ENCODE results near the gene CCDC121.

CCDC121 gene

GRCh38 chr2:27628767-27629709 lies at the start of gene CCDC121, which contains the start of gene GPN1:
TSS of gene CCDC121 (minus strand) at chr2:27629012. CDS start at chr2:27627799, 1,213 bp downstream.
TSS of gene GPN1 (plus strand) at chr2:27629050. CDS start at chr2:27629059, 9 bp downstream.
- peak; percentile 68 to 90 (median 88) for DNase-seq (ENCODE audit: low read depth in 2 of 3, low spot score in 2 of 3)

- no peak for DNase-seq (ENCODE audit: low read depth in 2 of 3, low spot score in 2 of 3)
Measured at GRCh38 chr2:27672723-27673486, 44.1 kb upstream of the CCDC121 start.

GRCh38 chr2:27671235-27671634 lies 42.4 kb upstream of the CCDC121 start:
- DNase-seq (ENCODE audit: low read depth in 2 of 3, low spot score in 2 of 3): no peak

- no peak for DNase-seq (ENCODE audit: low read depth in 2 of 3, low spot score in 2 of 3)
Measured at GRCh38 chr2:27667446-27667845, 38.6 kb upstream of the CCDC121 start.

- DNase-seq (ENCODE audit: low read depth in 2 of 3, low spot score in 2 of 3): no peak
Measured at GRCh38 chr2:27664622-27665363, 36.0 kb upstream of the CCDC121 start.

- no peak for DNase-seq (ENCODE audit: low read depth in 2 of 3, low spot score in 2 of 3)
Measured at GRCh38 chr2:27664154-27664574, 35.4 kb upstream of the CCDC121 start.

GRCh38 chr2:27663285-27664153 lies 34.7 kb upstream of the CCDC121 start, which contains the start of the genes SLC4A1AP and SUPT7L:
TSS of gene SLC4A1AP (plus strand) at chr2:27663889. CDS start at chr2:27663915, 26 bp downstream.
TSS of gene SUPT7L (minus strand) at chr2:27663614. CDS start at chr2:27662192, 1,422 bp downstream.
- DNase-seq (ENCODE audit: low read depth in 2 of 3, low spot score in 2 of 3): peak; percentile 42 to 74 (median 62)

GRCh38 chr2:27661371-27661770 lies 32.6 kb upstream of the CCDC121 start:
- DNase-seq (ENCODE audit: low read depth in 2 of 3, low spot score in 2 of 3): no peak

- DNase-seq (ENCODE audit: low read depth in 2 of 3, low spot score in 2 of 3): no peak
Measured at GRCh38 chr2:27655155-27655951, 26.5 kb upstream of the CCDC121 start.

- DNase-seq (ENCODE audit: low read depth in 2 of 3, low spot score in 2 of 3): no peak
Measured at GRCh38 chr2:27653397-27653796, 24.6 kb upstream of the CCDC121 start.

- DNase-seq (ENCODE audit: low read depth in 2 of 3, low spot score in 2 of 3): no peak
Measured at GRCh38 chr2:27652790-27653189, 24.0 kb upstream of the CCDC121 start.

- DNase-seq (ENCODE audit: low read depth in 2 of 3, low spot score in 2 of 3): no peak
Measured at GRCh38 chr2:27652341-27652740, 23.5 kb upstream of the CCDC121 start.

- DNase-seq (ENCODE audit: low read depth in 2 of 3, low spot score in 2 of 3): no peak
Measured at GRCh38 chr2:27651056-27651455, 22.2 kb upstream of the CCDC121 start.

GRCh38 chr2:27647737-27648136 lies 18.9 kb upstream of the CCDC121 start:
- no peak for DNase-seq (ENCODE audit: low read depth in 2 of 3, low spot score in 2 of 3)

- no peak for DNase-seq (ENCODE audit: low read depth in 2 of 3, low spot score in 2 of 3)
Measured at GRCh38 chr2:27647289-27647688, 18.5 kb upstream of the CCDC121 start.

- DNase-seq (ENCODE audit: low read depth in 2 of 3, low spot score in 2 of 3): no peak
Measured at GRCh38 chr2:27645197-27645596, 16.4 kb upstream of the CCDC121 start.

GRCh38 chr2:27640722-27641245 lies 12.0 kb upstream of the CCDC121 start:
- DNase-seq (ENCODE audit: low read depth in 2 of 3, low spot score in 2 of 3): no peak

GRCh38 chr2:27638709-27639108 lies 9.9 kb upstream of the CCDC121 start:
- DNase-seq (ENCODE audit: low read depth in 2 of 3, low spot score in 2 of 3): no peak
